Cardiac muscle cell (in vitro differentiated cells and primary cell): ENCODE measurements around the gene NFATC4. TPM values are rescaled to one million over a fixed set of nuclear protein-coding genes. Genes with fewer than 3 reads are reported as not detected.

ENCODE experiments used
- DNase-seq, 2 donors: peaks; one replicate each; pipeline versions ENCODE4 v3.0.0 to v3.0.0-alpha.2; 2010 to 2017; ENCODE audit warnings: low read depth in 1 of 2, low spot score in 1 of 2
- H3K27ac ChIP-seq: fragments of 200-600 bp; sonication (generic); 2 replicates; pipeline ENCODE4 v1.5.1; 2016
- H3K27me3 ChIP-seq: fragments of 200-600 bp; sonication (generic); 2 replicates; pipeline ENCODE4 v1.6.0; 2016; ENCODE audit warnings: control low read depth
- H3K36me3 ChIP-seq: fragments of 200-600 bp; sonication (generic); 2 replicates; pipeline ENCODE4 v1.5.1; 2016; ENCODE audit warnings: control low read depth
- H3K4me1 ChIP-seq: fragments of 200-600 bp; sonication (generic); 2 replicates; pipeline ENCODE4 v1.8.1; 2017; ENCODE audit warnings: low read depth, mild to moderate bottlenecking, mixed run types
- H3K4me3 ChIP-seq: fragments of 200-600 bp; sonication (generic); 2 replicates; pipeline ENCODE4 v1.5.1; 2016; ENCODE audit warnings: mild to moderate bottlenecking
- H3K9me3 ChIP-seq: fragments of 200-600 bp; sonication (generic); 2 replicates; pipeline ENCODE4 v1.5.1; 2017; ENCODE audit warnings: low read depth, mild to moderate bottlenecking, control low read depth
- polyA plus RNA-seq: library from polyadenylated mRNA; unstranded; fragments of >200 nt; fragmentation: Nextera tagmentation; extraction: Ambion mirVana; gene quantifications from 2 replicates; pipeline ENCODE4 v1.2.1, GENCODE V29; 2016
- total RNA-seq: library from RNA; depleted of rRNA; stranded (reverse); fragments of >200 nt; gene quantifications from 2 replicates; pipeline ENCODE4 v1.2.3, GENCODE V29; 2016
- TF ChIP-seq, protein P1 (sequence below): IDR thresholded peaks from 2 replicates; pipeline ENCODE4 v1.5.1; 2012; ENCODE audit warnings: low read depth, mild to moderate bottlenecking, low read length

NFATC4 gene
- total and polyA plus RNA-seq, 2 experiments from 2014 or later: 83.2 to 117 TPM

DNA sequence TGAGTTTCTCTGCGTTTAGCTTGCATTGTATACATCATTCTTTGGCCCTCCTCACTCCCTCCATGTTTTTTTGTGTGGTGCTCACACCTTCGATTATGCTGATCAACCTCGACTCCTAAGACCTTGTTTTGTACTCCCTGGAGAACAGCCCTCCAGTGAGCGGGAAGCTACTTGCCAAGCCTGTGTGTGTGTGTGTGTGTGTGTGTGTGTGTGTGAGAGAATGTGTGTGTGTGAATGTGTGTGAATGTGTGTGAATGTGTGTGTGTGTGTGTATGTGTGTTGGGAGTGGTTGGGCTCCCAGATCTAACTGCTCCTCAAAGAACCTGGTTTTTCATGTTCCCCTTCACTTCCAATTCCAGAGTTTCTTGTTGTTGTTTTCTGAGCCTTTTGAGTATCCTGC lies 36.8 kb downstream of the NFATC4 start:
- no peak for DNase-seq
- H3K27me3 ChIP-seq: no peaks in the 10 kb centered on the region
- no peak overlapping the region for H3K27ac ChIP-seq
- H3K4me1 ChIP-seq: peaks cover 18% of the 10 kb centered on the region
- no peaks in the 10 kb centered on the region for H3K9me3 ChIP-seq
- no peak overlapping the region for H3K4me3 ChIP-seq
- TF ChIP-seq, protein P1, sequence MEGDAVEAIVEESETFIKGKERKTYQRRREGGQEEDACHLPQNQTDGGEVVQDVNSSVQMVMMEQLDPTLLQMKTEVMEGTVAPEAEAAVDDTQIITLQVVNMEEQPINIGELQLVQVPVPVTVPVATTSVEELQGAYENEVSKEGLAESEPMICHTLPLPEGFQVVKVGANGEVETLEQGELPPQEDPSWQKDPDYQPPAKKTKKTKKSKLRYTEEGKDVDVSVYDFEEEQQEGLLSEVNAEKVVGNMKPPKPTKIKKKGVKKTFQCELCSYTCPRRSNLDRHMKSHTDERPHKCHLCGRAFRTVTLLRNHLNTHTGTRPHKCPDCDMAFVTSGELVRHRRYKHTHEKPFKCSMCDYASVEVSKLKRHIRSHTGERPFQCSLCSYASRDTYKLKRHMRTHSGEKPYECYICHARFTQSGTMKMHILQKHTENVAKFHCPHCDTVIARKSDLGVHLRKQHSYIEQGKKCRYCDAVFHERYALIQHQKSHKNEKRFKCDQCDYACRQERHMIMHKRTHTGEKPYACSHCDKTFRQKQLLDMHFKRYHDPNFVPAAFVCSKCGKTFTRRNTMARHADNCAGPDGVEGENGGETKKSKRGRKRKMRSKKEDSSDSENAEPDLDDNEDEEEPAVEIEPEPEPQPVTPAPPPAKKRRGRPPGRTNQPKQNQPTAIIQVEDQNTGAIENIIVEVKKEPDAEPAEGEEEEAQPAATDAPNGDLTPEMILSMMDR: no peak
- H3K36me3 ChIP-seq: no peaks in the 10 kb centered on the region

DNA sequence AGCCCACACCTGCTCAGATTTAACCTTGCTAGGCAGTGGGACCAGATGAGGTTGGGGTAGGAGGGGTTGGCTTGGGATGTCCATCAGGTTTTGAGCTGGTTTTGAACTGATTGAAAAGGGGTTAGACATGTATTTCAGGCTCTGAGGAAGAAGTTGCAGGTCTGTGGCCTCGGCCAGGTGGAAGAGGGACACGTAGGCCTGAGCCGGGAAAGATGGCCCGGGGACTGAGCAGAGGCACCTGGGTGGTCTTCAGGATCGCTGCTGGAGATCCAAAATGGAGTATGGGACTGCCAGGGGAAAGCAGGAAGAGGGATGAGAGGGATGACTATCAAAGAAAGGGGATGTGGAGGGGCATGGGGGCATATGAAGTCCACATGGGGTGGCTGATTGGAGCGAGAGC lies 38.4 kb downstream of the NFATC4 start:
- Histone ChIP-seq H3K27ac (no peak overlapping the region), H3K4me3 (no peak overlapping the region), H3K4me1 (peaks cover 12% of the 10 kb centered on the region), H3K9me3 (no peaks in the 10 kb centered on the region), H3K36me3 (no peaks in the 10 kb centered on the region), H3K27me3 (no peaks in the 10 kb centered on the region)
- TF ChIP-seq, protein P1: no peak
- no peak for DNase-seq

DNA sequence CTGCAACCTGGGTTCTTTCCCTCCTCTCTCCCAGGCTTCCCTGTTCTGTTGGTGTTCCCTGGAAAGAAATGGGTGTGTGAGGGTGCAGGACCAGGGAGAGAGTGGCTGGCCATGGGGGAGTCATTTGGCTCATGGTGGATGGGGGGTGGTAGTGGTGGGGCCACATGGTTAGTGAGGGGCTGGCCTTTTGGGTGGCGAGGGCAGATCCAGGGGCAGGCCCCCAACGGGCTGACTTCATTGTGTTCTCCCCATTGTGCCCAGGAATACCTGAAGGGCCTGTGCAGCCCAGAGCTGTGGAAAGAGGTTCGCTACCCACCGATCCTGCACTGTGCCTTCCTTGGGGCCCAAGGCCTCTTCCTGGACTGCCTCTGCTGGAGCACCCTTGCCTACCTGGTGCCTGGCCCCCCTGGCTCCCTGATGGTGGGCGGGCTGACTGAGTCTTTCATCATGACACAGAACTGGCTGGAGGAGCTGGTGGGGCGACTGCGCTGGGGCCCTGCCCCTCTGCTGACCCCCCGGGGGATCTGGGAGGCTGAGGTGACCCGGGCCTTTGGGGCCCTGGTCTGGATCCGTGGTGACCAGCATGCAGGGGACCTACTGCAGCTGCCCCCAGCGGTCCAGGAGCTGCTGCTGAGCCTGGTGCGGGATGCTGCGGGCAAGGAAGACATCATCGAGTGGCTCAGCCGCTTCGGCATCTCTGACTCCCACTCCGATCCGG lies 39.8 kb downstream of the NFATC4 start:
- Histone ChIP-seq H3K36me3 (peaks cover under 1% of the 10 kb centered on the region), H3K27me3 (no peaks in the 10 kb centered on the region), H3K27ac (no peak overlapping the region), H3K4me3 (no peak overlapping the region), H3K4me1 (peaks cover 10% of the 10 kb centered on the region), H3K9me3 (no peaks in the 10 kb centered on the region)
- TF ChIP-seq, protein P1: no peak
- no peak for DNase-seq

- peak in 1 of 2 donors; percentile 24 for DNase-seq
- peaks cover 7% of the 10 kb centered on the region for H3K36me3 ChIP-seq
- H3K27me3 ChIP-seq: no peaks in the 10 kb centered on the region
These were observed 40.8 kb downstream of the NFATC4 start for GRCh38 chr14:24408764-24409163.

GRCh38 chr14:24409192-24409591 lies 41.2 kb downstream of the NFATC4 start:
- H3K4me3 ChIP-seq: no peak overlapping the region
- H3K27ac ChIP-seq: no peak overlapping the region
- H3K36me3 ChIP-seq: peaks cover 11% of the 10 kb centered on the region
- TF ChIP-seq, protein P1: no peak
- H3K4me1 ChIP-seq: no peaks in the 10 kb centered on the region
- H3K27me3 ChIP-seq: no peaks in the 10 kb centered on the region
- DNase-seq: no peak
- no peaks in the 10 kb centered on the region for H3K9me3 ChIP-seq

More at GRCh38 chr14:24408764-24409163, 40.8 kb downstream of the NFATC4 start:
- H3K9me3 ChIP-seq: no peaks in the 10 kb centered on the region
- no peak overlapping the region for H3K4me3 ChIP-seq
- no peak overlapping the region for H3K27ac ChIP-seq
- TF ChIP-seq, protein P1: no peak
- no peaks in the 10 kb centered on the region for H3K4me1 ChIP-seq
